LHCN-M2 (cell line): Measurements from ENCODE around the gene KLB. TPM values are rescaled to one million over a fixed set of nuclear protein-coding genes. Genes with fewer than 3 reads are reported as not detected.
"Not testable (repeated sequence)": the region's sequence is repeated elsewhere in the genome, so short reads cannot be mapped to it uniquely, and the experiment has no call there.

ENCODE experiments used
- DNase-seq: peaks from one replicate; pipeline ENCODE4 v3.0.0-alpha.2; 2012; ENCODE audit warnings: low read depth
- polyA plus RNA-seq: library from polyadenylated mRNA; unstranded; fragments of >200 nt; gene quantifications from one replicate; pipeline ENCODE4 v1.2.1, GENCODE V29; 2012; ENCODE audit warnings: missing spikeins
- total RNA-seq: library from RNA; depleted of rRNA; stranded (reverse); fragments of >200 nt; gene quantifications from 2 replicates; pipeline ENCODE4 v1.2.3, GENCODE V29; 2014; rRNA removed

KLB gene
- total RNA-seq = not detected in 2 replicates
- polyA plus RNA-seq = 0.02 TPM

- no peak for DNase-seq
These were observed at the start of gene KLB for GRCh38 chr4:39406763-39407583. Gene KLB (plus strand): TSS chr4:39406930. CDS start chr4:39406950, 20 bp downstream.

GRCh38 chr4:39357002-39357401 lies 49.7 kb upstream of the KLB start:
- no peak for DNase-seq

- DNase-seq = not testable (repeated sequence)
These were observed 46.1 kb upstream of the KLB start for GRCh38 chr4:39360611-39361010.

- peak; percentile 8 for DNase-seq
These were observed 43.9 kb upstream of the KLB start for GRCh38 chr4:39362827-39363226.

- DNase-seq = no peak
These were observed 42.8 kb upstream of the KLB start for GRCh38 chr4:39363773-39364393.

- DNase-seq = peak; percentile 7
These were observed 41.4 kb upstream of the KLB start for GRCh38 chr4:39365360-39365759.

- DNase-seq = peak; percentile 89
These were observed 40.6 kb upstream of the KLB start, which contains the start of gene RFC1 for GRCh38 chr4:39365830-39366771. Gene RFC1 (minus strand): TSS chr4:39366362. CDS start chr4:39366241, 121 bp downstream.

- no peak for DNase-seq
These were observed 39.6 kb upstream of the KLB start for GRCh38 chr4:39367166-39367565.

GRCh38 chr4:39369301-39369700 lies 37.4 kb upstream of the KLB start:
- no peak for DNase-seq

GRCh38 chr4:39371209-39371608 lies 35.5 kb upstream of the KLB start:
- not testable (repeated sequence) for DNase-seq

GRCh38 chr4:39375478-39375877 lies 31.3 kb upstream of the KLB start:
- DNase-seq = no peak

- DNase-seq = no peak
These were observed 23.0 kb upstream of the KLB start for GRCh38 chr4:39383690-39384089.

GRCh38 chr4:39384563-39384962 lies 22.2 kb upstream of the KLB start:
- no peak for DNase-seq

- no peak for DNase-seq
These were observed 16.1 kb upstream of the KLB start for GRCh38 chr4:39390603-39391002.

- no peak for DNase-seq
These were observed 12.0 kb upstream of the KLB start for GRCh38 chr4:39394706-39395105.

GRCh38 chr4:39401640-39402039 lies 5.1 kb upstream of the KLB start:
- DNase-seq = not testable (repeated sequence)

- DNase-seq = no peak
These were observed 805 bp downstream of the KLB start for GRCh38 chr4:39407584-39407885.

- peak; percentile 25 for DNase-seq
These were observed 3.7 kb downstream of the KLB start for GRCh38 chr4:39410415-39410814.

GRCh38 chr4:39411561-39411960 lies 4.8 kb downstream of the KLB start:
- not testable (repeated sequence) for DNase-seq

- DNase-seq = no peak
These were observed 9.1 kb downstream of the KLB start for GRCh38 chr4:39415678-39416283.

- no peak for DNase-seq
These were observed 15.5 kb downstream of the KLB start for GRCh38 chr4:39422247-39422646.
